NCI-H526 (cell line): ENCODE results near the gene OR2AE1.

Source experiments
- DNase-seq, 2 experiments: peaks; one replicate each; lab custom pipeline; 2025; lab: John Stamatoyannopoulos, UW

Gene OR2AE1

DNA sequence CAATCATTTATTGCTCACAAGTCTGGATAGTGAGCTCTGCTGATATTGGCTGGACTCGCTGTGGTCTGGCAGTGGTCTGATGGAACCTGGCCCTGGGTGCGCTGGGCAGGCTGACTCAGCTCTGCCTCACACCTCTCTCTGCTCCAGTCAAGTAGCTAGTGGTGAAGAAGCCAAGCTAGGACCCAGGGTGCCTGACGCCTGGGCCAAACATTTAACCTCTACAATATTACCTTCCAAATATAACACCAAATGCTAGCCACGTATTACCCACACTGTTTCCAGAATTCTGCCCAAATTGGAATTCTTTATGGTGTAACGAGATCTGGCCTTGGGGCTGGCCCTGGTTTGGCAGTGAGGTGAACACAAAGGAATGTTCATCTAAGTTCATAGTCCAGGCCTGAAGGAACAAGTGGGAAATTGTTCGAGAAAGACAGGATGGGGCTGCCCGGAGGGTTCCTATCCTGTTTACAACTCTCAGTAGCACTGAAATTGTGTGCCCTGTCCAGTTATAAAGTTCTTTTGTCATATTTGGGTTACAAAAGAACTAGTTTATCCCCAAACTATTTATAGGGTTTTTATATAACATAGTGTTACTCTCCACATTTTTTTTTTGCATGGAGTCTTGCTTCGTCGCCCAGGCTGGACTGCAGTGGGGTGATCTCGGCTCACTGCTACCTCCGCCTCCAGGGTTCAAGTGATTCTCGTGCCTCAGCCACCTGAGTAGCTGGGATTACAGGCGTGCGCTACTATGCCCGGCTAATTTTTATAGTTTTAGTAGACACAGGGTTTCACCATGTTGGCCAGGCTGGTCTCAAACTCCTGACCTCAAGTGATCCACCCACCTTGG lies 16.3 kb downstream of the OR2AE1 start:
- no peak for DNase-seq

- no peak for DNase-seq
Observed at GRCh38 chr7:99855236-99855635, 21.6 kb downstream of the OR2AE1 start.

DNA sequence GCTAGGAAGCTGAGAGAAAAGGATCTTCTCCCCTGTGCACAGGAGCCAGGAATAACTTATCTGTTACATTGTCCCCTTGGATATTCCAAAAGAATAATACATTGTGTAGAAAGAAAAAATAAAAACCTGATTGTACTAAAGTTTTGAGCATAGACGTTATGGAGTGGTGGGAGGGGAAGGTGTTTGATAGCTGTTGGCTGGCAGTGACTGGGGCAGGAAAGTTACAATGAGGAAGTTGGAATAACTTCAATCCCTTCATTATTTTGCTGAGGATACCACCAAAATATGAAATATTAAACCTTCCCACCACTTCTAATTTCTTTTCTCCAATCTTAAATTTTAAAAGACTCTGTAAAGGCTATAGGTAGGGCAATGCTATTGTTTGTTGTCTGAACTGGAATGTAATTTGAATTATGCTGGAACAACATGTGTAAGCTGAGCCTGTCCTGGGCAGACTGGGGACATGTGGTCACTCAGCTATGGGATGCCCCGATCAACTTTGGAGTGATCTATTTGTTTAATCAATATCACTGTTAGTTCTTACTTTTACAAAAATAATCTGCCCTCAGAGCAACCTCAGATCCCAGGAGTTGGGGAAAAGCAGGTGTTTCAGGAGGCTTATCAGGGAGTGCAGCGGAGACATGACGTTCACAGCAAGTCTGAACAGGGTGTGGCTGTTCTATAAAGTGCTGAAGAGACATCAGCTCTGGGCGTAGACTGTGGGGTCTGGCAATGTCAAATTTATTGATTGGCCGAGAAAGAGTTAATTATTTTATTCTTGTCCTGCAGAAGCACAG lies 28.2 kb downstream of the OR2AE1 start:
- DNase-seq: no peak

DNA sequence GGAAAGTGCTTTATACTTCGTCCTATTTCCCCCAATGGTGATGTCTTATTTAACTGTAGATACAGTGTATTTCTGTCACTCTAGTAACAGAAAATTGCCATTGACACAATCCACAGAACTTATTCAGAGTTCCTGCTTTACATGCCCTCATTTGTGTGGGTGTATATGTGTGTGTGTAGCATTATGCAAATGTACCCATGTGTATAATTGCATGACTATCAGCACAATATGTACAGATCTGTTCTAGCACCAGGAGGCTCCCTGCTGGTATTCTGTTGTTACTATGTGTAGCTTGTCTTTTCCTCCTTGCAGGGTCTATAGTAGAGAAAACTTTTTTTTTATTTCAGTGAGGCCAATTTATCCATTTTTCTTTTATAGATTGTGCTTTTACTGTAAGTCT lies 32.5 kb downstream of the OR2AE1 start:
- peak; percentile 90 to 91 for DNase-seq

- DNase-seq: no peak
Observed at GRCh38 chr7:99843808-99844207, 33.0 kb downstream of the OR2AE1 start.

- DNase-seq: no peak
Observed at GRCh38 chr7:99842926-99843325, 33.9 kb downstream of the OR2AE1 start.

DNA sequence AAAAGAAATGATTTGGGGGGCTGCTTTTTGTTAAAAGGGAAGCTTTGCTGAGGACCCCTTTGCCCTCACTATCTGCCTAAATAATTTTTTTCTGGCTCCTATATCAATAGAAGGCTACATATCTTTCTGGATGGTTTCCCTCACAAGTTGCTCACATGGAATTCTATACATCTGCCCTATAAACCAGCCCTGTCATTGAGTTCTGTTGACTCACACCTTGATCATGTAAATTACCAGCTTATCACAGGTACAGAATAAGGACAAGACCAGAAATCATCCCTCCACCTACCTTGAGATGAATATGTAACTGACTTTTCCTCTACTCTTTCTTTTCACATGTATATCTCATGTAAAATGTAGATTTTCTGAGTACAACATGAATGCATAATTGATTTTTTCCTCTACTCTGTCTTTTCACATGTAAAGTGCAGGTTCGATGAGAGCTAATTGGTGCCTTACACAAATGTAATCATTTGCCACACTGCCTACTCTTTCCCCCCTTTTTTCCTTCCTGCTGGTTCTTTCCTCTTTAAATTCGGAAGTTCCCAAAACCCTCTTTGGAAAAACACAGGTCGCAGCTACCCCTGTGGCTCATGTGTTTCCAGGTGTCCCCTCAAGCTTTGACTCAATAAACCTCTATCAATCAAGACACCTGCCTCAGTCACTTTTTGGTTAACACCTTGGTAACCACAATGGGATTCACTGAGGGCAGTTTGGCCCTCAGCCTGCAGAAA lies 36.5 kb downstream of the OR2AE1 start:
- DNase-seq: peak; percentile 80 to 87

DNA sequence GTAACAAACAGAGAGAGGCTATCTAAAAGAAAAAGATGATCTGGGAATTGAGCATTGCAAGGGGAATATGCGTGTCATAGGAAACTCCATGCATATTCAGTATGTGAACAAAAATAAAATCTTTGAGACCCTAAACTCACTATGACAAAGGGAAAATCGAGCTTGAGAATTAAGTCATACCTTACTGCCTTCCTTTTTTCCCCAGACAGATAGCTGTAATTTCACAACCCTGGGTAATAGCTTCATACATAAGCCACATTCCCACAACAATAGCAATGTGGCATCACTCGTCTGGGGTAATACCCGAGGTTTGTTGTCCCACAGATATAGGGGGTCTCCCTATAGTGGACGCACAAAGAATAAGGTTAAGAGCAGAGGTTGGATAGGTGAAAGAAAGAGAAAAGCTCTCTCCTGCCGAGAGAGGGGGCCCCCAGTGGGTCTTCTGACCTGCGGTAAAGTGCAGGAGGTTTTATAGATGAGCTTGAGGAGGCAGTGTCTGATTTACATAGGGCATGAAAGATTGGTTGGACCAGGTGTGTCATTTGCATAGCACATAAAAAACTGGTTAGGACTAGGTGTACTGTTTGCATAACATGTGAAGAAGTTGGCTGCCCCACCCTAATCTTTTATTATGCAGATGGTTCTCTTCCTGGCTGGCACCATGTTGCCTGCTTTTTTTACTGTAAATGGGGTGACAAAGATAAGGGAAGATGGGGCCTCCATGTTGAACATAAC lies 37.4 kb downstream of the OR2AE1 start:
- DNase-seq: peak; percentile 98 to 99

GRCh38 chr7:99837649-99838361 lies 39.0 kb downstream of the OR2AE1 start:
- DNase-seq: peak in 1 of 2 experiments; percentile 40

DNA sequence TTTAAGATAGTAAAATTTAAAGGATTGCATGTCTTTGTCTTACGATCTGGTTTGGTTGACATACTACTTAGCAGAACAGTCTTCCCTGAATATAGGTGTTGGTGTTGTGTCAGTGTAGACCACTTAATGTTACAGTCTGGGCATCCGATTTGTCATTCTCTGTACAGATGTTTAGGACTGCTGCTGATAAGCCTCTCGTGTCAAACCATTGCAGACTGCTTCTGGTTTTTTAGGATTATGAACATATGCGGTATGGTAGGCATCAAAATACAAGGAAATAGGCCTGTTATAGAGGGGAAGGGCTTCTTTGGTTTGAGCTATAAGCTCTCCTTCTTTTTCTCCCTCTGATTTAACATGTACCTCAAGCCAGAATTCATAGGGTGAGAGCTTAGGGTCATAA lies 41.6 kb downstream of the OR2AE1 start:
- DNase-seq: no peak

DNA sequence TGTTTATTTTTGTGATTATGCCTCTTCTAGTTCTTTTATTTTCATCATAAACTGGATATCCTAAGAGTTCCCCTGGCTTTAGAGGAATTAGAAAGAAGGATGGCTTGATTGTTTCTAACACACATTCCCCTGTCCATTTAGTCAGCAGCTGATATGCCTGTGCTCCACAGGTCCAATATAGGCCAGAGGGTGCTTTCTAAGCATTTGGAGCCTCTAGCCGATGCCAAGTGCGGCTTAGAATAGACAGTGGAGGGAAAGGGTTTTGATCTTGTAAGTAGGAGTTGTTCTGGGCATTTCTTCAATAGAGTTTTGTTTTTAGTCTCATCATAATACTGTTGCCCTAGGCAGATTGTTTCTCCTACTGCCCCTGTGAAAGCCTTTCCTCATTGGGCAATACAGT lies 42.5 kb downstream of the OR2AE1 start:
- no peak for DNase-seq

GRCh38 chr7:99833289-99833877 lies 43.5 kb downstream of the OR2AE1 start:
- no peak for DNase-seq

DNA sequence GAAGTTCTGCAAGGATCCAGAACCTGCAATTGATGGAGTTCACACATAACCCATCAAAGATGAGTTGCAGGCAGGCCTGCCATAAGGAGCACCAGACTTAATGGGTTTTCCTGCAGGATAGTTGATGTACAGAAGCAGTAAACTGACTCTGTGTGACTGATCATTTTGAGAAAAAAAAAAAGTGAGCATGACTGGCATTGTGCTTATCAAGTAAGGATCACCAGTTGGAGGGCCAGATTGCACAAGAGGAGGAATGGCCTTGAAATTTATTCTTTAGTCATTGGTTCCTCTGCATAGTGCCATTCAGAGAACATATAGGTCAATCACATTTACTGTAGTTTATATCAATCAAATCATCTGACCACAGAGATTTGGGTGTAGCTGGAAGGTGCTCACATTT lies 45.2 kb downstream of the OR2AE1 start:
- no peak for DNase-seq

DNA sequence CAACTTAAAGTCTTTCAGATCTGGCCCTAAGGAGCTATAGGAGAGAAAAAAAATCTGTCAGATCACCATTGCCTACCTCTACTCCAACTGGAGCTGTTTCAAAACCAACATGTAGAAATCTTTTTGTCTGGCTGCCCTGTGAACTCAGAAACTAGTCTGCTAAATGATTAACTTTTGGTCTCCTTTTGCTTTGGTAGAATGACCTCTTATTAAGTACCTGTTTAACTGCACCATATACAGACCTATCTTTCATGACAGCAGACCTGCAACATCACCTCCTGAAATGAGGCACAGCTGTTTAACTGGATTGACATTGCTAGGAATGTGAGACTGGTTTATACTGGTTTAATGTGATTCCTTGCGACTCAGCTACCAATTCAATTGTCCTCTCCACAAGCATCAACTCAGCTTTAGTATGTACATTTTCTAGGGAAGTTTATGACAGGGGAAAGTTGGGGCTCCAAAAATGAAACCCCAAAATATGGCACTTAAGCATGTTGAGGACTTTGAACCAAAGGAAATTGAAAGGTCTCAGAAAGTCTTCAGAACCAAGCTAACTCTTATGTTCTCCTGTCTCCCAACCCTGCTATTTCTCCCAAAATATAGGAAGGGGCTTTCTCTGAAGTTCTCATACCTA lies 47.2 kb downstream of the OR2AE1 start:
- DNase-seq: no peak

DNA sequence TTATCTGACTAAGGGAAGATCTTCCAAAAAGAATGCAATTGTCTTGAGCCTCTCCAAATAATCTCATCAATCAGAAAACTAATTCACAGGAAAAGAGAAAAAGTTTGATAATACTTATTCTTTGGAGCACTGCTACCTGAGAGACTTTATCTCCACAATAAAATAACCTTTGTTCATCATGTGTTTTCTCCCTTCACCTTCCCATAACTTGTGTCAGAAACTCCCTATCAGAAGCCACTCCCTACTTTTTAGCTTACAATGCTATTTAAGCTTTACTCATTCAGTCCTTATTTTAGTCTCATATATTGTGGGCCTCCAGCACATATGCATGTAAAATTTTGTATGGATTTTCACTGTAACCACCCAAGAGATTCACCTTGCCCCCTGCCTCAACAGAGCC lies 48.0 kb downstream of the OR2AE1 start:
- DNase-seq: no peak

GRCh38 chr7:99827040-99827778 lies 49.6 kb downstream of the OR2AE1 start:
- no peak for DNase-seq
